DND-41 (cell line): Measurements from ENCODE around the gene UGCG.

Experiments used
- ATAC-seq: fragments of 200-7000 bp; cut with Tn5 transposase; 3 replicates; pipeline ENCODE4 v1.9.1; 2021; ENCODE audit warnings: low read depth; ENCODE audit not compliant: insufficient read depth
- DNase-seq: peaks from one replicate; pipeline ENCODE4 v3.0.0-alpha.2; 2020
- H2AFZ ChIP-seq: 2 replicates; pipeline ENCODE4 v1.6.0; 2012; ENCODE audit warnings: low read depth, low read length
- H3K27ac ChIP-seq: 2 replicates; pipeline ENCODE4 v1.5.1; 2012; ENCODE audit warnings: low read length, inconsistent platforms
- H3K27me3 ChIP-seq: fragments of 200-600 bp; sonication (generic); 2 replicates; pipeline ENCODE4 v1.6.0; 2012; ENCODE audit warnings: low read length, mild to moderate bottlenecking, inconsistent platforms; ENCODE audit not compliant: insufficient read depth, poor library complexity
- H3K36me3 ChIP-seq: 2 replicates; pipeline ENCODE4 v1.5.1; 2012; ENCODE audit warnings: low read length, inconsistent platforms; ENCODE audit not compliant: insufficient read depth
- H3K4me1 ChIP-seq: 2 replicates; pipeline ENCODE4 v1.5.1; 2012; ENCODE audit warnings: mild to moderate bottlenecking, low read length; ENCODE audit not compliant: insufficient read depth
- H3K4me2 ChIP-seq: 2 replicates; pipeline ENCODE4 v1.6.0; 2012; ENCODE audit warnings: mild to moderate bottlenecking, moderate library complexity, low read length, inconsistent platforms; ENCODE audit not compliant: insufficient read depth
- H3K4me3 ChIP-seq, 2 experiments: fragments of 200-600 bp in 1 of 2; shearing (Covaris generic) in 1 of 2; 2 replicates each; pipeline ENCODE4 v1.5.1; 2012 to 2016; ENCODE audit warnings: inconsistent platforms in 2 of 2, low read length in 2 of 2, mild to moderate bottlenecking in 2 of 2, low read depth in 1 of 2, moderate library complexity in 1 of 2
- H3K79me2 ChIP-seq: 2 replicates; pipeline ENCODE4 v1.6.0; 2012; ENCODE audit warnings: low read length, inconsistent platforms; ENCODE audit not compliant: insufficient read depth
- H3K9ac ChIP-seq: 2 replicates; pipeline ENCODE4 v1.6.0; 2012; ENCODE audit warnings: low read depth, mild to moderate bottlenecking, inconsistent platforms, low read length, moderate library complexity
- H3K9me3 ChIP-seq: 2 replicates; pipeline ENCODE4 v1.5.1; 2012; ENCODE audit warnings: low read length, moderate library complexity, mild to moderate bottlenecking, inconsistent platforms; ENCODE audit not compliant: insufficient read depth, severe bottlenecking
- H4K20me1 ChIP-seq: 2 replicates; pipeline ENCODE4 v1.6.0; 2012; ENCODE audit warnings: low read length; ENCODE audit not compliant: insufficient read depth
- CTCF ChIP-seq: IDR thresholded peaks from 2 replicates; pipeline ENCODE4 v1.5.1; 2012; ENCODE audit warnings: borderline replicate concordance, low read length, moderate library complexity, mild to moderate bottlenecking; ENCODE audit not compliant: poor library complexity, severe bottlenecking; ENCODE audit errors: extremely low read depth
- EZH2 ChIP-seq: IDR thresholded peaks from 3 replicates; pipeline ENCODE4 v1.6.1; 2012; ENCODE audit warnings: borderline replicate concordance, low read depth, mild to moderate bottlenecking, moderate library complexity, low read length, inconsistent platforms; ENCODE audit not compliant: severe bottlenecking

UGCG gene

DNA sequence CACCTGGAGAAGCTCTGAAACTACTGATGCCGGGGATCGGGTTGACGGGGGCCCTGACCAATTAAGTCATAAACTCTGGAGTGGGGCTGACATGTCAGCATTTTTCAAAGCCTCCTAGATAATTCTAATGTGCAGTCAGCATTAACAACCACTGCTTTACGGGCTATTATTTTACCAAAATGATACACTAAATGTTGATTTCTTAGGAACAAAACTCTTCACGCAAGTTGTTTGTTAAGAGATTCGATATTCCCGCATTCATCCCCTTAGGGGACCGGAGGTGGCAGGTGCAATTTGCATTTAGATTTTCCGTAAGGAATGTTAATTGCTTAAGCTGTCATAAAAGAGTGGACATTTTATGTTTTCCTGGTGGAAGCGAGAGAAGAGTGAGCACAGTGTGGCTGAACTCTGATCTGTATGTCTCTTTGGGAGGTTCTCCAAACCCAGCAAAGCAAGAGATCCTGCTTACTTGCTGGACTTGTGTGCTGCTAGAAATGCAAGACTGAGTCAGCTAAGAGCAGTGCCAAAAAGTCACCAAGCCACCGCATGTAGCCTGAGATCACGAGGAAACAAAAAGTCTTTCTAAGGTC, 77.6 kb downstream of the UGCG start:
- ATAC-seq: no peak
- no peaks in the 10 kb centered on the region for H3K4me1 ChIP-seq
- H3K27me3 ChIP-seq: no peaks in the 10 kb centered on the region
- H3K27ac ChIP-seq: no peak overlapping the region
- H4K20me1 ChIP-seq: no peaks in the 10 kb centered on the region
- no peak overlapping the region for H3K9ac ChIP-seq
- H3K79me2 ChIP-seq: no peaks in the 10 kb centered on the region
- TF ChIP-seq CTCF (no peak), EZH2 (no peak)
- no peak overlapping the region for H2AFZ ChIP-seq
- H3K36me3 ChIP-seq: no peaks in the 10 kb centered on the region
- no peaks in the 10 kb centered on the region for H3K9me3 ChIP-seq
- H3K4me3 ChIP-seq: no peak overlapping the region
- DNase-seq: no peak
- H3K4me2 ChIP-seq: no peak overlapping the region

DNA sequence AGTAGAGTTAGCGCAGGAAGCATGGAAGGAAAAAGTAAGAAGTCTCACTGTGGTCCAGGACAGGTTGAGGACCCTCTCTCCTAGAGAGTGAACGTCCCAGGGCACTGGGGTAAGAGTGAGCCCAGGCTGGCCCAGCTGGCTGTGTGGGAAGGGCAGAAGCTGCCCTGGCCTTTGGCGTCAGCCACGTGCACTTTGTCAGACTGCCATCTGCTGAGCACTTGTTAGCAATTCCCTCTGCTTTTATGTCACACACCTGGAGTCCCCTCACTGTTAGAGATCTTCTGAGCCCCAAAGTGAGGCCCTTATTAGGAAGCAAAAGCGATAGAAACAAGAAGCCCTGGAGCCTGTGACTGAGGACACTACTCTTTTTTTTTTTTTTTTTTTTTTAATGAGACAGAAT, 79.1 kb downstream of the UGCG start:
- H3K79me2 ChIP-seq: no peaks in the 10 kb centered on the region
- peak; percentile 27 for DNase-seq

DNA sequence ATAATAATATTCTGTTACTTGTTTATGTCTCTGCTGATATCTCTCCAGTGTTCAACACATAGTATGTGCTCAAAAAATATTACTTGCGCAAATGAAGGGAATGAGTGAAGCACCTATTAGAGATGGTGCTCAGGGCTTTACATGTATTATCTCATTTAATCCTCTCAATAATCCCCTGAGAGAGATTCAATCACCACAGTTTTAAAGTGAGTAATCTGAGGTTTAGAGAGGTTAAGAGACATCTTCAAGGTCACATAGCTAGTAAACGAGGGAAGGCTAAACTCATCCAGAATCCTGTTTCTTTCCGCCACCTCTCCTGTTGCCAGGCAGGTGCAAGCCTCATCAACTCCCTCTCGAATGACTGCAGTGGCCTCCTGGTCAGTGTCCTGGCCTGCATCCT, 82.0 kb downstream of the UGCG start:
- Histone ChIP-seq H3K4me1 (no peaks in the 10 kb centered on the region), H3K4me3 (no peak overlapping the region), H3K27ac (no peak overlapping the region), H3K9me3 (no peaks in the 10 kb centered on the region), H3K79me2 (no peaks in the 10 kb centered on the region), H3K4me2 (no peak overlapping the region), H4K20me1 (no peaks in the 10 kb centered on the region), H3K27me3 (no peaks in the 10 kb centered on the region), H3K36me3 (no peaks in the 10 kb centered on the region), H2AFZ (no peak overlapping the region), H3K9ac (no peak overlapping the region)
- ATAC-seq (no peak), DNase-seq (no peak)
- TF ChIP-seq CTCF (no peak), EZH2 (no peak)

More for the DNA sequence above, 79.1 kb downstream of the UGCG start:
- H3K4me1 ChIP-seq: no peaks in the 10 kb centered on the region
- H3K36me3 ChIP-seq: no peaks in the 10 kb centered on the region
- no peaks in the 10 kb centered on the region for H3K27me3 ChIP-seq
- H4K20me1 ChIP-seq: no peaks in the 10 kb centered on the region
- H3K9me3 ChIP-seq: no peaks in the 10 kb centered on the region
- H3K27ac ChIP-seq: no peak overlapping the region
- no peak overlapping the region for H3K9ac ChIP-seq
- H3K4me3 ChIP-seq: no peak overlapping the region
- H3K4me2 ChIP-seq: no peak overlapping the region
- ATAC-seq: peak; percentile 62; the same call in 2 of the 3 replicates
- peak; percentile 49 for TF ChIP-seq CTCF
- no peak for TF ChIP-seq EZH2
- no peak overlapping the region for H2AFZ ChIP-seq
